Measurements from ENCODE around the gene POU1F1. TPM values are rescaled to one million over a fixed set of nuclear protein-coding genes. Genes with fewer than 3 reads are reported as not detected.
"Not testable (repeated sequence)": the region's sequence is repeated elsewhere in the genome, so short reads cannot be mapped to it uniquely, and the experiment has no call there.

The POU1F1 gene, protein sequence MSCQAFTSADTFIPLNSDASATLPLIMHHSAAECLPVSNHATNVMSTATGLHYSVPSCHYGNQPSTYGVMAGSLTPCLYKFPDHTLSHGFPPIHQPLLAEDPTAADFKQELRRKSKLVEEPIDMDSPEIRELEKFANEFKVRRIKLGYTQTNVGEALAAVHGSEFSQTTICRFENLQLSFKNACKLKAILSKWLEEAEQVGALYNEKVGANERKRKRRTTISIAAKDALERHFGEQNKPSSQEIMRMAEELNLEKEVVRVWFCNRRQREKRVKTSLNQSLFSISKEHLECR
- not detected in 2 replicates for total RNA-seq (2014; rRNA removed; shearing (Covaris generic))

DNA sequence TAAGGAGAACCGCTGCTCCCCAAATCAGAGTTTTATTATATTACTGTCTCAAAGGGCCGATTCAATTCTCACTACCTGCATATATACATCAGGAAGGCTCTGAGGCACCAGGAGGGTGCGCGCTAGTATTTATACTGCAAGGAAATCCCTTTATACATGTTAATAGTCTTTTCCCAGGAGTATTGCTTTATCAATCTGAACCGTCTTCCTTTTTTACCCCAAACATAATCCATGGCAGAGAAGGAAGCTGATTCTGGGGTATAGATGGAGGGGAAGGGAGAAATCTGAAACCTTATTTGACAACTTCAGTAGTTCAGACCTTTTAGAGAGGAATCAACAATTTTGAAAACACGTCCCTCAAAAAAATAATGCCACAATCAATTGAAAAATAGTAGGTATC is at the start of gene POU1F1:
TSS of gene POU1F1 (minus strand) at position 101 of the 400 bp plus-strand sequence. CDS start 122 bp downstream, outside the sequence.
- in situ Hi-C loops (cut with HindIII; ENCODE audit: low sequenced_read_pairs) = no loop called here
- DNase-seq (ENCODE audit: low spot score) = no peak

GRCh38 chr3:87324609-87325008 is 48.2 kb upstream of the POU1F1 start:
- no peak for DNase-seq (ENCODE audit: low spot score)
- in situ Hi-C loops (cut with HindIII; ENCODE audit: low sequenced_read_pairs) = no loop called here

- in situ Hi-C loops (cut with HindIII; ENCODE audit: low sequenced_read_pairs) = no loop called here
- no peak for DNase-seq (ENCODE audit: low spot score)
Measured at GRCh38 chr3:87320756-87321626, 44.6 kb upstream of the POU1F1 start.

GRCh38 chr3:87318617-87319021 is 42.2 kb upstream of the POU1F1 start:
- DNase-seq (ENCODE audit: low spot score) = no peak
- in situ Hi-C loops (cut with HindIII; ENCODE audit: low sequenced_read_pairs) = no loop called here

- in situ Hi-C loops (cut with HindIII; ENCODE audit: low sequenced_read_pairs) = no loop called here
- no peak for DNase-seq (ENCODE audit: low spot score)
Measured at GRCh38 chr3:87317779-87318178, 41.4 kb upstream of the POU1F1 start.

- in situ Hi-C loops (cut with HindIII; ENCODE audit: low sequenced_read_pairs) = no loop called here
Measured at GRCh38 chr3:87313641-87314040, 37.3 kb upstream of the POU1F1 start.

DNA sequence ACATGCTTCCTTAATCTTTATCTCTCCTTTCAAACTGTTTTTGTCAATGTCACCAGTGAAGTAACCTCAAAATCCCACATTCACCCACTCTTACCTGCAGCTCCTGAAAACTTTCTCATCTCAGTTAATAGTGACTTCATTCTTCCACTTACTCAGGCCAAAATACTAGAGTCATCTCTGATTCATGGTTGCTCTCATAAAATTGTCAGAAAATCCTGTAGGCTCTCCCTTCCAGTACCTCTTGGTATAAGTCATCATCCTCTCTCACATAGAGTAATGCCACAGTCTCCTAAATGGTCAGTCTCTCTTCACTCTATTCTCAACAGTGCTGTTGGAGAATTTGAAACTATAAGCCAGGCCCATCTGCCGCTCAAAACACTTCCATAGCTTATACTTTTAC is 34.9 kb upstream of the POU1F1 start:
- in situ Hi-C loops (cut with HindIII; ENCODE audit: low sequenced_read_pairs) = no loop called here
- no peak for DNase-seq (ENCODE audit: low spot score)

More at GRCh38 chr3:87313641-87314040, 37.3 kb upstream of the POU1F1 start:
- DNase-seq (ENCODE audit: low spot score) = no peak

- DNase-seq (ENCODE audit: low spot score) = no peak
- in situ Hi-C loops (cut with HindIII; ENCODE audit: low sequenced_read_pairs) = no loop called here
Measured at GRCh38 chr3:87309601-87310000, 33.2 kb upstream of the POU1F1 start.

DNA sequence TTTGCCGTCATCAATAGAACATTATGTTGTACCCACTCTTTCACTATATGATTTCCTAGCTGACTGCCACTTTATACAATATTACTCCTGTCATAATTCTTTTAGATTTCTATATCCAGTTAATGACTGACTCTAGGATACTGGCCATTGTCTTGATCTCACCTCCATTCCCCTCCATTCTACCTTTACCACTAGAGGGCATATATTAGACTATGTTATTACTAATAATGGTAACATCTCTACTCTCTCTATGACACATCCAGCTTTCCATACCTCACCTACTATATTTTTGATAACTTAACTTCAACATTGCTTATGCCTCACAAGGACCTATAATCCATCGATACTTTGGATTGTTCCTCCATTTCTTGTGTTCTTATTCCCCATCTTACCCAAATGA is 31.4 kb upstream of the POU1F1 start:
- no peak for DNase-seq (ENCODE audit: low spot score)
- in situ Hi-C loops (cut with HindIII; ENCODE audit: low sequenced_read_pairs) = no loop called here

- DNase-seq (ENCODE audit: low spot score) = no peak
- in situ Hi-C loops (cut with HindIII; ENCODE audit: low sequenced_read_pairs) = no loop called here
Measured at GRCh38 chr3:87305517-87305916, 29.1 kb upstream of the POU1F1 start.

GRCh38 chr3:87305031-87305430 is 28.6 kb upstream of the POU1F1 start:
- DNase-seq (ENCODE audit: low spot score); in situ Hi-C loops (cut with HindIII; ENCODE audit: low sequenced_read_pairs): not testable (repeated sequence)

- peak; percentile 58 for DNase-seq (ENCODE audit: low spot score)
- in situ Hi-C loops (cut with HindIII; ENCODE audit: low sequenced_read_pairs) = no loop called here
Measured at GRCh38 chr3:87298111-87298718, 21.8 kb upstream of the POU1F1 start.

DNA sequence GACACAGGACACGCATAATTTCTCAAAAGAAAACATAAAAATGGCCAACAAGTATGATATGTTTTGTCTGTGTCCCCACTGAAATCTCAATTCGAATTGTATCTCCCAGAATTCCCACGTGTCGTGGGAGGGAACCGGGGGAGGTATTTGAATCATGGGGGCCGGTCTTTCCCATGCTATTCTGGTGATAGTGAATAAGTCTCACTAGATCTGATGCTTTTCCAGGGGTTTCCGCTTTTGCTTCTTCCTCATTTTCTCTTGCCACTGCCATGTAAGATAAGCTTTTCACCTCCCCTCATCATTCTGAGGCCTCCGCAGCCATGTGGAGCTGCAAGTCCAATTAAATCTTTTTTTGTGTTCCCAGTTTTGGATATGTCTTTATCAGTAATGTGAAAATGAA is 12.1 kb upstream of the POU1F1 start:
- no peak for DNase-seq (ENCODE audit: low spot score)
- in situ Hi-C loops (cut with HindIII; ENCODE audit: low sequenced_read_pairs) = no loop called here

DNA sequence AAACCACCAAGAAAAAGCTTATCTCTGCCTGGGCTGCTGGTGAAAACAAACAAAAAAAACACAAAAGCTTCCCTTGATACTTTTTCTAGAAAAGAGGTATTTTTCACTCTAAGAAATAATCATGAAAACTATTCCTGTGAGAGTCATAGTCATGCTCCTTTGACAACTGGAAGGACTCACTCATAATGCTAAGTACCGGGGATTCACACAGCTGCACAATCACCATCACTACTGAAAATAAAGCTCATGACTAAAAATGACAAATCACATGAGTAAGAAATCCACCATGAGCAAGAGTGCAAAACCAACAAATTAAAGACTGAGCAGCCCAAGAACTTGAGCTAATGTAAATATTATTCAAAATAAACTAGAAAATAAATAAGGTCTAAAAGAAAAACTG is 10.6 kb upstream of the POU1F1 start:
- in situ Hi-C loops (cut with HindIII; ENCODE audit: low sequenced_read_pairs) = no loop called here

GRCh38 chr3:87272718-87273341 is 3.6 kb downstream of the POU1F1 start:
- in situ Hi-C loops (cut with HindIII; ENCODE audit: low sequenced_read_pairs) = no loop called here

More for the DNA sequence above, 10.6 kb upstream of the POU1F1 start:
- no peak for DNase-seq (ENCODE audit: low spot score)

GRCh38 chr3:87270908-87271700 is 5.3 kb downstream of the POU1F1 start:
- in situ Hi-C loops (cut with HindIII; ENCODE audit: low sequenced_read_pairs) = no loop called here
- DNase-seq (ENCODE audit: low spot score) = no peak

More at GRCh38 chr3:87272718-87273341, 3.6 kb downstream of the POU1F1 start:
- no peak for DNase-seq (ENCODE audit: low spot score)

GRCh38 chr3:87269723-87270122 is 6.7 kb downstream of the POU1F1 start:
- no peak for DNase-seq (ENCODE audit: low spot score)
- in situ Hi-C loops (cut with HindIII; ENCODE audit: low sequenced_read_pairs) = no loop called here

GRCh38 chr3:87268646-87269211 is 7.7 kb downstream of the POU1F1 start:
- in situ Hi-C loops (cut with HindIII; ENCODE audit: low sequenced_read_pairs) = no loop called here
- no peak for DNase-seq (ENCODE audit: low spot score)

All from G401 (cell line).